ENCODE data around the gene CFAP46. TPM values are rescaled to one million over a fixed set of nuclear protein-coding genes. Genes with fewer than 3 reads are reported as not detected.

CFAP46 gene
- total and polyA plus RNA-seq, 4 donors = 0.33 to 0.59 (median 0.42) TPM

DNA sequence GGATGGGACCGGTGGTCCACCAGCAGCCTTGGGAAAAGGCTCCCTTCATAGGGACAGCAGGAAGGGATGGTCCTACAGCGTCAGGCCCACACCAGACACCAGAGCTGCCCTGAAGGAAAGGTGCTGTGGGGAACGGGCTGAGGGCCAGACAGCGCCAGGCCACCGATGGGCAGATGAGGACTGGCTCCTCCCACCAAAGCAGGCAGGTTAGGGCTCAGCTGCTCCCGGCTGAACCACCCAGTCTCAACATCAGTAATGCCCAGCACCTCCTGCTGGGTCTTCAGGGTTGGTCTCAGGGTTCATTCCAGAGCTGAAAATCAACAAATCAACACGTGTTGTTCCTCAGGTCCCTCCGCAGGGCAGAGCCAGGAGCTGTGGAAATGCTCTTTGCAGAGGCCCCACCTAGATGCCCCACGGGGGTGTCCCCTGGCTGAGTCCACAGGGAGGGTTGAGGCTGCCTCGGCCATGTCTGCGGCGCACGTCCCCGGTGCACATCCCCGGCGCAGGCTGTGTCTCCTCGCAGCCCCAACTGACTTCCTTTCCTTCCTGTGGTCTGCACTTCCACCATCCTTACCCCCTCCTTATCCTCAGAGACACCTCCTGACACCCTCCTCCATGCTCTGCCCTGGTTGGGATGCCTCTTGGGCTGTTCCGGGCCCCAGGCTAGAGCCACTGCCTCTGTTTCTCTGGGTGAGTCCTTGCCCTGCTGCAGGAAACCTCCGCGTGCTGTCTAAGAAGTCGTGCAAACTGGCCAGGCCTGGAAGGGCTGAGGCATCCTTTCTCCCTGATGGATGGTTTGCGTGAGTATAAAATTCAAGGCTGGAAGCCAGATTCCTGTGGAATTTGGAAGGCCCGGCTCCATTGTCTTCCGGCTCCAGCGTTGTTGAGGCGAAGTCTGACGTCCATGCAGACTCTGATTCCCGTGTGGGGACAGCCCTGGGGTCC lies 32.8 kb upstream of the CFAP46 start:
- 72% methylated on average over 28 of the region's 28 CpGs for WGBS
- TF ChIP-seq, protein P1, sequence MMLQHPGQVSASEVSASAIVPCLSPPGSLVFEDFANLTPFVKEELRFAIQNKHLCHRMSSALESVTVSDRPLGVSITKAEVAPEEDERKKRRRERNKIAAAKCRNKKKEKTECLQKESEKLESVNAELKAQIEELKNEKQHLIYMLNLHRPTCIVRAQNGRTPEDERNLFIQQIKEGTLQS (IDR thresholded peaks at IDR 0.05) = no peak
- TF ChIP-seq RXRA (IDR thresholded peaks at IDR 0.05) (no peak), TAF1 (conservative IDR thresholded peaks at IDR 0.05) (no peak), RAD21 (IDR thresholded peaks at IDR 0.05) (no peak), YY1 (IDR thresholded peaks at IDR 0.05) (no peak), FOXA1 (IDR thresholded peaks at IDR 0.05) (no peak), SP1 (IDR thresholded peaks at IDR 0.05) (no peak), GABPA (IDR thresholded peaks at IDR 0.05 in 1 of 2, conservative IDR thresholded peaks at IDR 0.05 in 1 of 2) (no peak), JUND (IDR thresholded peaks at IDR 0.05) (no peak), FOXA2 (IDR thresholded peaks at IDR 0.05) (no peak), EGR1 (IDR thresholded peaks at IDR 0.05; ENCODE audit: low read depth in 2 of 2) (no peak), HNF4A (conservative IDR thresholded peaks at IDR 0.05) (no peak), HNF4G (IDR thresholded peaks at IDR 0.05) (no peak), NR2F2 (IDR thresholded peaks at IDR 0.05) (no peak)
- TF ChIP-seq, protein P2, sequence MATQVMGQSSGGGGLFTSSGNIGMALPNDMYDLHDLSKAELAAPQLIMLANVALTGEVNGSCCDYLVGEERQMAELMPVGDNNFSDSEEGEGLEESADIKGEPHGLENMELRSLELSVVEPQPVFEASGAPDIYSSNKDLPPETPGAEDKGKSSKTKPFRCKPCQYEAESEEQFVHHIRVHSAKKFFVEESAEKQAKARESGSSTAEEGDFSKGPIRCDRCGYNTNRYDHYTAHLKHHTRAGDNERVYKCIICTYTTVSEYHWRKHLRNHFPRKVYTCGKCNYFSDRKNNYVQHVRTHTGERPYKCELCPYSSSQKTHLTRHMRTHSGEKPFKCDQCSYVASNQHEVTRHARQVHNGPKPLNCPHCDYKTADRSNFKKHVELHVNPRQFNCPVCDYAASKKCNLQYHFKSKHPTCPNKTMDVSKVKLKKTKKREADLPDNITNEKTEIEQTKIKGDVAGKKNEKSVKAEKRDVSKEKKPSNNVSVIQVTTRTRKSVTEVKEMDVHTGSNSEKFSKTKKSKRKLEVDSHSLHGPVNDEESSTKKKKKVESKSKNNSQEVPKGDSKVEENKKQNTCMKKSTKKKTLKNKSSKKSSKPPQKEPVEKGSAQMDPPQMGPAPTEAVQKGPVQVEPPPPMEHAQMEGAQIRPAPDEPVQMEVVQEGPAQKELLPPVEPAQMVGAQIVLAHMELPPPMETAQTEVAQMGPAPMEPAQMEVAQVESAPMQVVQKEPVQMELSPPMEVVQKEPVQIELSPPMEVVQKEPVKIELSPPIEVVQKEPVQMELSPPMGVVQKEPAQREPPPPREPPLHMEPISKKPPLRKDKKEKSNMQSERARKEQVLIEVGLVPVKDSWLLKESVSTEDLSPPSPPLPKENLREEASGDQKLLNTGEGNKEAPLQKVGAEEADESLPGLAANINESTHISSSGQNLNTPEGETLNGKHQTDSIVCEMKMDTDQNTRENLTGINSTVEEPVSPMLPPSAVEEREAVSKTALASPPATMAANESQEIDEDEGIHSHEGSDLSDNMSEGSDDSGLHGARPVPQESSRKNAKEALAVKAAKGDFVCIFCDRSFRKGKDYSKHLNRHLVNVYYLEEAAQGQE (IDR thresholded peaks at IDR 0.05) = no peak
- TF ChIP-seq, protein P3, sequence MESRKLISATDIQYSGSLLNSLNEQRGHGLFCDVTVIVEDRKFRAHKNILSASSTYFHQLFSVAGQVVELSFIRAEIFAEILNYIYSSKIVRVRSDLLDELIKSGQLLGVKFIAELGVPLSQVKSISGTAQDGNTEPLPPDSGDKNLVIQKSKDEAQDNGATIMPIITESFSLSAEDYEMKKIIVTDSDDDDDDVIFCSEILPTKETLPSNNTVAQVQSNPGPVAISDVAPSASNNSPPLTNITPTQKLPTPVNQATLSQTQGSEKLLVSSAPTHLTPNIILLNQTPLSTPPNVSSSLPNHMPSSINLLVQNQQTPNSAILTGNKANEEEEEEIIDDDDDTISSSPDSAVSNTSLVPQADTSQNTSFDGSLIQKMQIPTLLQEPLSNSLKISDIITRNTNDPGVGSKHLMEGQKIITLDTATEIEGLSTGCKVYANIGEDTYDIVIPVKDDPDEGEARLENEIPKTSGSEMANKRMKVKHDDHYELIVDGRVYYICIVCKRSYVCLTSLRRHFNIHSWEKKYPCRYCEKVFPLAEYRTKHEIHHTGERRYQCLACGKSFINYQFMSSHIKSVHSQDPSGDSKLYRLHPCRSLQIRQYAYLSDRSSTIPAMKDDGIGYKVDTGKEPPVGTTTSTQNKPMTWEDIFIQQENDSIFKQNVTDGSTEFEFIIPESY (IDR thresholded peaks at IDR 0.05) = no peak
- TF ChIP-seq, protein P4, sequence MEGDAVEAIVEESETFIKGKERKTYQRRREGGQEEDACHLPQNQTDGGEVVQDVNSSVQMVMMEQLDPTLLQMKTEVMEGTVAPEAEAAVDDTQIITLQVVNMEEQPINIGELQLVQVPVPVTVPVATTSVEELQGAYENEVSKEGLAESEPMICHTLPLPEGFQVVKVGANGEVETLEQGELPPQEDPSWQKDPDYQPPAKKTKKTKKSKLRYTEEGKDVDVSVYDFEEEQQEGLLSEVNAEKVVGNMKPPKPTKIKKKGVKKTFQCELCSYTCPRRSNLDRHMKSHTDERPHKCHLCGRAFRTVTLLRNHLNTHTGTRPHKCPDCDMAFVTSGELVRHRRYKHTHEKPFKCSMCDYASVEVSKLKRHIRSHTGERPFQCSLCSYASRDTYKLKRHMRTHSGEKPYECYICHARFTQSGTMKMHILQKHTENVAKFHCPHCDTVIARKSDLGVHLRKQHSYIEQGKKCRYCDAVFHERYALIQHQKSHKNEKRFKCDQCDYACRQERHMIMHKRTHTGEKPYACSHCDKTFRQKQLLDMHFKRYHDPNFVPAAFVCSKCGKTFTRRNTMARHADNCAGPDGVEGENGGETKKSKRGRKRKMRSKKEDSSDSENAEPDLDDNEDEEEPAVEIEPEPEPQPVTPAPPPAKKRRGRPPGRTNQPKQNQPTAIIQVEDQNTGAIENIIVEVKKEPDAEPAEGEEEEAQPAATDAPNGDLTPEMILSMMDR (IDR thresholded peaks at IDR 0.05; ENCODE audit: low read depth, low read length, missing input control) = no peak
- TF ChIP-seq, protein P5, sequence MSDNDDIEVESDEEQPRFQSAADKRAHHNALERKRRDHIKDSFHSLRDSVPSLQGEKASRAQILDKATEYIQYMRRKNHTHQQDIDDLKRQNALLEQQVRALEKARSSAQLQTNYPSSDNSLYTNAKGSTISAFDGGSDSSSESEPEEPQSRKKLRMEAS (IDR thresholded peaks at IDR 0.05) = no peak
- no peak for DNase-seq (ENCODE audit: low spot score)
- Histone ChIP-seq H3K9me3 (ENCODE audit: control insufficient read depth in 4 of 4, low read length in 3 of 4) (no peaks in the 10 kb centered on the region), H3K9ac (ENCODE audit: low read depth in 1 of 2, low read length in 2 of 2) (no peak overlapping the region), H3K36me3 (ENCODE audit: control insufficient read depth in 4 of 4, insufficient read depth in 3 of 4, low read depth in 1 of 4, low read length in 3 of 4) (no peaks in the 10 kb centered on the region), H3K27ac (ENCODE audit: low read depth in 1 of 2, low read length in 2 of 2) (no peak overlapping the region), H3K27me3 (ENCODE audit: control insufficient read depth in 4 of 4, insufficient read depth in 4 of 4, low read length in 3 of 4) (peaks cover 0 to 5% (median 2%) of the 10 kb centered on the region in 4 donors), H3K4me1 (ENCODE audit: control insufficient read depth in 4 of 4, insufficient read depth in 4 of 4, low read length in 3 of 4) (no peaks in the 10 kb centered on the region), H3K4me3 (ENCODE audit: low read depth in 1 of 3, low read length in 3 of 3) (no peak overlapping the region)

Data from liver (tissue), 9 donors.